Measurements from ENCODE around the gene NUP98. TPM values are rescaled to one million over a fixed set of nuclear protein-coding genes. Genes with fewer than 3 reads are reported as not detected.
"Not testable (repeated sequence)": the region's sequence is repeated elsewhere in the genome, so short reads cannot be mapped to it uniquely, and the experiment has no call there.

Gene NUP98
- total and polyA plus RNA-seq, 10 of the 15 experiments (the other 5 are each of a cell fraction or from before 2014, with no cell fraction given), result 21.7 to 108 (median 78.9) TPM

- ChIA-PET SMC1A (ENCODE audit: uncharacterized antibody, unreplicated experiment) (interaction anchor here (0.8 to 4.0 kb wide), 7 partner anchors 10 to 278 kb away, joined by 3 to 26 read pairs (median 3); partner anchors contain the start of gene PGAP2), CTCF (interaction anchor here (1.2 to 3.3 kb wide), 4 partner anchors 11 to 46 kb away, joined by 3 to 19 read pairs (median 10); partner anchors contain the start of gene PGAP2), POLR2A (interaction anchor here (3.7 to 4.7 kb wide), 2 partner anchors 11 to 44 kb away, joined by 22 to 27 read pairs; partner anchors contain the start of gene RHOG), RAD21 (ENCODE audit: unreplicated experiment) (interaction anchor here (0.8 to 3.6 kb wide), 6 partner anchors 9 to 277 kb away, joined by 3 to 22 read pairs (median 4); partner anchors contain the start of genes PGAP2 and RHOG)
- no peak for TF ChIP-seq ASH2L (IDR thresholded peaks at IDR 0.05; ENCODE audit: borderline replicate concordance, low read depth)
- 68% methylated on average over 8 of the region's 8 CpGs for WGBS (ENCODE audit: insufficient coverage, insufficient replicate concordance, low lambda C conversion rate, missing lambda C conversion rate)
- no peaks in the 10 kb centered on the region; the same call in 2 of the 3 replicates for H3K9me3 ChIP-seq (replicated peaks; ENCODE audit: control insufficient read depth, insufficient read depth, low read length)
- in situ Hi-C loops (cut with MboI), result no loop called here
- DNase-seq (ENCODE audit: low read depth, low spot score) (no peak), FAIRE-seq (no peak), ATAC-seq (no peak)
- H3K79me2 ChIP-seq (ENCODE audit: control insufficient read depth, insufficient read depth, low read length), result peaks cover 57% of the 10 kb centered on the region
- H4K20me1 ChIP-seq (ENCODE audit: control insufficient read depth, insufficient read depth), result no peaks in the 10 kb centered on the region; the same call in 1 of the 2 replicates
- no peak overlapping the region; the same call in 1 of the 2 replicates for H3K9ac ChIP-seq (ENCODE audit: control insufficient read depth, insufficient read depth, low read length)
- peak overlapping the region; percentile 91 for H3K4me3 ChIP-seq
- TSS peak; percentile 80 for BruUV-seq (replicated peaks)
- H3K27me3 ChIP-seq (replicated peaks in 1 of 2; ENCODE audit: control insufficient read depth in 2 of 2, insufficient read depth in 2 of 2, low read length in 1 of 2), result no peaks in the 10 kb centered on the region
- intact Hi-C loops (cut with micrococcal nuclease; ENCODE audit: unreplicated experiment), result loop anchor here (2.0 kb wide), 1 partner anchor 45 kb away; the partner anchor contains the start of gene RHOG
- H3K4me1 ChIP-seq (ENCODE audit: control insufficient read depth, insufficient read depth, low read length), result peaks cover 7% of the 10 kb centered on the region; the same call in 1 of the 2 replicates
- no peak overlapping the region for H2AFZ ChIP-seq (ENCODE audit: control insufficient read depth, low read depth, low read length)
- H3K36me3 ChIP-seq (ENCODE audit: control insufficient read depth in 2 of 2, insufficient read depth in 2 of 2, low read length in 1 of 2), result peaks cover 0 to 8% of the 10 kb centered on the region in 2 experiments; a peak in 3 of 4 replicates
- H3K27ac ChIP-seq (ENCODE audit: control insufficient read depth, insufficient read depth), result no peak overlapping the region
- peak overlapping the region; percentile 89 for H3K4me2 ChIP-seq (ENCODE audit: control insufficient read depth, insufficient read depth)
These were observed 2.0 kb downstream of the NUP98 start for GRCh38 chr11:3795131-3796001.

GRCh38 chr11:3794387-3794786 is 3.0 kb downstream of the NUP98 start:
- intact Hi-C loops (cut with micrococcal nuclease; ENCODE audit: unreplicated experiment); DNase-seq (ENCODE audit: low read depth, low spot score); ATAC-seq; H3K27ac ChIP-seq (ENCODE audit: control insufficient read depth, insufficient read depth); H3K4me1 ChIP-seq (ENCODE audit: control insufficient read depth, insufficient read depth, low read length); CTCF ChIA-PET; POLR2A ChIA-PET; H3K4me3 ChIP-seq; H3K9ac ChIP-seq (ENCODE audit: control insufficient read depth, insufficient read depth, low read length); H4K20me1 ChIP-seq (ENCODE audit: control insufficient read depth, insufficient read depth); H3K36me3 ChIP-seq (ENCODE audit: control insufficient read depth in 2 of 2, insufficient read depth in 2 of 2, low read length in 1 of 2); H3K27me3 ChIP-seq (replicated peaks in 1 of 2; ENCODE audit: control insufficient read depth in 2 of 2, insufficient read depth in 2 of 2, low read length in 1 of 2); H3K4me2 ChIP-seq (ENCODE audit: control insufficient read depth, insufficient read depth); H2AFZ ChIP-seq (ENCODE audit: control insufficient read depth, low read depth, low read length); FAIRE-seq; H3K9me3 ChIP-seq (replicated peaks; ENCODE audit: control insufficient read depth, insufficient read depth, low read length); BruUV-seq (replicated peaks); in situ Hi-C loops (cut with MboI): not testable (repeated sequence)
- ChIA-PET RAD21 (ENCODE audit: unreplicated experiment) (interaction anchor here (1.1 kb wide), 1 partner anchor 9 kb away, joined by 3 read pairs; no protein-coding TSS in a partner anchor), SMC1A (ENCODE audit: uncharacterized antibody, unreplicated experiment) (interaction anchor here (1.0 to 4.0 kb wide), 2 partner anchors 9 to 26 kb away, joined by 3 to 26 read pairs; no protein-coding TSS in a partner anchor)
- H3K79me2 ChIP-seq (ENCODE audit: control insufficient read depth, insufficient read depth, low read length), result peaks cover 67% of the 10 kb centered on the region
- WGBS (ENCODE audit: insufficient coverage, insufficient replicate concordance, low lambda C conversion rate, missing lambda C conversion rate), result 99% methylated on average over 10 of the region's 10 CpGs

Data from GM12878 (cell line).